Neural cell (in vitro differentiated cells): Measurements from ENCODE around the gene RPS19BP1.

Experiments used
- CTCF ChIP-seq: fragments of 450-650 bp; IDR thresholded peaks from 2 replicates; pipeline ENCODE4 v1.5.1; 2014; ENCODE audit warnings: antibody characterized with exemption, mild to moderate bottlenecking, moderate library complexity; ENCODE audit not compliant: poor library complexity, severe bottlenecking
- EP300 ChIP-seq: fragments of 450-650 bp; conservative IDR thresholded peaks from 2 replicates; pipeline ENCODE4 v1.6.1; 2014; ENCODE audit warnings: antibody characterized with exemption, mild to moderate bottlenecking, moderate library complexity; ENCODE audit not compliant: poor library complexity, severe bottlenecking
- EZH2 ChIP-seq: fragments of 200-600, 300-800 bp; shearing (Covaris generic), sonication (generic); IDR thresholded peaks from 2 replicates; pipeline ENCODE4 v1.6.1; 2014; ENCODE audit warnings: antibody characterized with exemption, low read length, borderline replicate concordance, mild to moderate bottlenecking; ENCODE audit not compliant: insufficient read depth, poor library complexity, severe bottlenecking
- POLR2AphosphoS5 ChIP-seq: IDR thresholded peaks from 2 replicates; pipeline ENCODE4 v1.6.1; 2012
- RAD21 ChIP-seq: fragments of 450-650 bp; conservative IDR thresholded peaks from 2 replicates; pipeline ENCODE4 v1.6.1; 2014; ENCODE audit warnings: antibody characterized with exemption, mild to moderate bottlenecking, moderate library complexity
- REST ChIP-seq: IDR thresholded peaks from 2 replicates; pipeline ENCODE4 v1.6.1; 2012; ENCODE audit warnings: borderline replicate concordance
- SMC3 ChIP-seq: fragments of 450-650 bp; conservative IDR thresholded peaks from 2 replicates; pipeline ENCODE4 v1.6.1; 2014; ENCODE audit warnings: antibody characterized with exemption, mild to moderate bottlenecking, moderate library complexity; ENCODE audit not compliant: poor library complexity

GRCh38 chr22:39580006-39580441 lies 47.5 kb upstream of the RPS19BP1 start:
- TF ChIP-seq CTCF = no peak
- TF ChIP-seq POLR2AphosphoS5 = no peak
- TF ChIP-seq EP300 = no peak
- no peak for TF ChIP-seq SMC3
- TF ChIP-seq EZH2 = no peak
- no peak for TF ChIP-seq RAD21
- TF ChIP-seq REST = no peak
